ENCODE measurements around the gene AP2B1.

DNA sequence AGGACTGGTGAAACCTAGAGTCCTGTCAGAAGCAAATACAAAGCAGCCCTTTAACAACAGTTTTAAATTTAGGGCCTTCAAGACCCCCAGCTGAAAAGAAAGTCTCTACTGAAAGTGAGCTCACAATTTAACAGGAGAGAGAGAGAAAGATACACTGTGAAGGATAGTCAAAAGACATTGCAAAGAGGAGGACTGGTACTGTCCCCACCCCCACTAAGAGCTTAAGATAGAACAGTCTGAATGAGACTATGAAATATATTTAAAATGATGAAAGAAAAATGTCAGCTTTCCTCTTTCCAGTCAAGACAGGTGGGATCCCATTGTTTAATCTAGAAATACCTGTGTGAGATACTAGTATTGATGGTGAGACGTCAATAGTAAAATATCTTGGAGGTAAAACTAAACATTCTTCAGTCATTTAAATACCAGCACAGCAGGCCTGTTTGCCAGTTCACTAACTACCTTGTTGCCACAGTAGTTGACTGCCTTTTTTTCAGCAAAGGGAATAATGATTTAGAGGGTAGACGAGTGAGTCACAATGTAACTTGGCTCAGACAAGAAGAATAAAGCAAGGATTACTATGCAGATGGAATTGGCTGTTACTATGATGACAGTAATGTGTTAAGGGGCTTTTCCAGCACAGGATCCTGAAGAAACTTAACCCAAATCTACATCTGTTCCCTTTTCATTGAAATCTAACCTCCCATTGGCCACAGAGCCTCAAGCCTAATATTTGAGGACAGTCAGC lies 97.1 kb downstream of the AP2B1 start:
- TF ChIP-seq POLR2A (IDR thresholded peaks at IDR 0.05): no peak
- TF ChIP-seq, protein P1, sequence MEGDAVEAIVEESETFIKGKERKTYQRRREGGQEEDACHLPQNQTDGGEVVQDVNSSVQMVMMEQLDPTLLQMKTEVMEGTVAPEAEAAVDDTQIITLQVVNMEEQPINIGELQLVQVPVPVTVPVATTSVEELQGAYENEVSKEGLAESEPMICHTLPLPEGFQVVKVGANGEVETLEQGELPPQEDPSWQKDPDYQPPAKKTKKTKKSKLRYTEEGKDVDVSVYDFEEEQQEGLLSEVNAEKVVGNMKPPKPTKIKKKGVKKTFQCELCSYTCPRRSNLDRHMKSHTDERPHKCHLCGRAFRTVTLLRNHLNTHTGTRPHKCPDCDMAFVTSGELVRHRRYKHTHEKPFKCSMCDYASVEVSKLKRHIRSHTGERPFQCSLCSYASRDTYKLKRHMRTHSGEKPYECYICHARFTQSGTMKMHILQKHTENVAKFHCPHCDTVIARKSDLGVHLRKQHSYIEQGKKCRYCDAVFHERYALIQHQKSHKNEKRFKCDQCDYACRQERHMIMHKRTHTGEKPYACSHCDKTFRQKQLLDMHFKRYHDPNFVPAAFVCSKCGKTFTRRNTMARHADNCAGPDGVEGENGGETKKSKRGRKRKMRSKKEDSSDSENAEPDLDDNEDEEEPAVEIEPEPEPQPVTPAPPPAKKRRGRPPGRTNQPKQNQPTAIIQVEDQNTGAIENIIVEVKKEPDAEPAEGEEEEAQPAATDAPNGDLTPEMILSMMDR (IDR thresholded peaks at IDR 0.05): no peak

Data from heart left ventricle (tissue), 13 donors.